Measurements from ENCODE around the gene CHERP.
A peak's percentile ranks its signal among the peaks of the same experiment; 100 is the strongest.
"Not testable (repeated sequence)": the region's sequence is repeated elsewhere in the genome, so short reads cannot be mapped to it uniquely, and the experiment has no call there.

Gene CHERP

GRCh38 chr19:16497837-16498236 lies 44.4 kb downstream of the CHERP start:
- Histone ChIP-seq H3K36me3 (no peaks in the 10 kb centered on the region), H3K9me3 (no peaks in the 10 kb centered on the region), H3K4me1 (no peaks in the 10 kb centered on the region), H3K4me3 (ENCODE audit: low read depth, low read length) (no peak overlapping the region), H3K27me3 (no peaks in the 10 kb centered on the region)
- TF ChIP-seq CTCF (IDR thresholded peaks at IDR 0.05; ENCODE audit: low read depth, low read length) = no peak
- DNase-seq = no peak

GRCh38 chr19:16497042-16497441 lies 45.2 kb downstream of the CHERP start:
- Histone ChIP-seq H3K4me1 (no peaks in the 10 kb centered on the region), H3K27me3 (no peaks in the 10 kb centered on the region), H3K9me3 (no peaks in the 10 kb centered on the region), H3K4me3 (ENCODE audit: low read depth, low read length) (peak overlapping the region; percentile 78), H3K36me3 (no peaks in the 10 kb centered on the region)
- no peak for DNase-seq
- TF ChIP-seq CTCF (IDR thresholded peaks at IDR 0.05; ENCODE audit: low read depth, low read length) = no peak

GRCh38 chr19:16496613-16496983 lies 45.6 kb downstream of the CHERP start:
- Histone ChIP-seq H3K4me3 (ENCODE audit: low read depth, low read length) (peak overlapping the region; percentile 78), H3K36me3 (no peaks in the 10 kb centered on the region), H3K4me1 (no peaks in the 10 kb centered on the region), H3K27me3 (no peaks in the 10 kb centered on the region), H3K9me3 (no peaks in the 10 kb centered on the region)
- no peak for TF ChIP-seq CTCF (IDR thresholded peaks at IDR 0.05; ENCODE audit: low read depth, low read length)
- DNase-seq = no peak

- Histone ChIP-seq H3K36me3 (no peaks in the 10 kb centered on the region), H3K27me3 (no peaks in the 10 kb centered on the region), H3K4me3 (ENCODE audit: low read depth, low read length) (peak within 1 kb of the TSS; percentile 78), H3K4me1 (no peaks in the 10 kb centered on the region), H3K9me3 (no peaks in the 10 kb centered on the region)
- peak; percentile 21; the same call in 1 of the 2 replicates for TF ChIP-seq CTCF (IDR thresholded peaks at IDR 0.05; ENCODE audit: low read depth, low read length)
- peak; percentile 98 for DNase-seq
Measured at GRCh38 chr19:16495982-16496612, 46.1 kb downstream of the CHERP start, which contains the start of the genes C19orf44 and CALR3. Gene C19orf44, plus strand, starts transcription at chr19:16496394. Its CDS starts 4,399 bp downstream, at chr19:16500793. Gene CALR3, minus strand, starts transcription at chr19:16496167. Its CDS starts 38 bp downstream, at chr19:16496129.

- H3K27me3 ChIP-seq; H3K36me3 ChIP-seq; H3K4me3 ChIP-seq (ENCODE audit: low read depth, low read length); H3K9me3 ChIP-seq; DNase-seq; H3K4me1 ChIP-seq: not testable (repeated sequence)
Measured at GRCh38 chr19:16486476-16486875, 55.8 kb downstream of the CHERP start.

- DNase-seq = no peak
- Histone ChIP-seq H3K4me1 (no peaks in the 10 kb centered on the region), H3K4me3 (ENCODE audit: low read depth, low read length) (no peak overlapping the region), H3K36me3 (no peaks in the 10 kb centered on the region), H3K27me3 (no peaks in the 10 kb centered on the region), H3K9me3 (no peaks in the 10 kb centered on the region)
- no peak for TF ChIP-seq CTCF (IDR thresholded peaks at IDR 0.05; ENCODE audit: low read depth, low read length)
Measured at GRCh38 chr19:16482745-16483144, 59.5 kb downstream of the CHERP start.
